Measurements from ENCODE around the gene TUBA4B. TPM values are rescaled to one million over a fixed set of nuclear protein-coding genes. Genes with fewer than 3 reads are reported as not detected.

TUBA4B gene
- total RNA-seq, 2 donors from 2014 or later = not detected

- H3K9me3 ChIP-seq = no peaks in the 10 kb centered on the region
- no peak for TF ChIP-seq CTCF (IDR thresholded peaks at IDR 0.05)
- H3K4me1 ChIP-seq = no peaks in the 10 kb centered on the region
- no peak for DNase-seq
- H3K9ac ChIP-seq (ENCODE audit: low read depth in 2 of 2, low read length in 2 of 2) = no peak overlapping the region
- no peak overlapping the region for H3K4me3 ChIP-seq
- no peaks in the 10 kb centered on the region for H3K36me3 ChIP-seq
- H3K27ac ChIP-seq = no peak overlapping the region
- intact Hi-C loops (cut with DNase I) = loop anchor here (2.0 to 10.0 kb wide), 3 partner anchors 72 to 240 kb away; partner anchors contain the start of genes ANKZF1, ATG9A and NHEJ1
- H3K27me3 ChIP-seq = peaks cover 6% of the 10 kb centered on the region
These were observed 43.8 kb downstream of the TUBA4B start for GRCh38 chr2:219296631-219297391.

DNA sequence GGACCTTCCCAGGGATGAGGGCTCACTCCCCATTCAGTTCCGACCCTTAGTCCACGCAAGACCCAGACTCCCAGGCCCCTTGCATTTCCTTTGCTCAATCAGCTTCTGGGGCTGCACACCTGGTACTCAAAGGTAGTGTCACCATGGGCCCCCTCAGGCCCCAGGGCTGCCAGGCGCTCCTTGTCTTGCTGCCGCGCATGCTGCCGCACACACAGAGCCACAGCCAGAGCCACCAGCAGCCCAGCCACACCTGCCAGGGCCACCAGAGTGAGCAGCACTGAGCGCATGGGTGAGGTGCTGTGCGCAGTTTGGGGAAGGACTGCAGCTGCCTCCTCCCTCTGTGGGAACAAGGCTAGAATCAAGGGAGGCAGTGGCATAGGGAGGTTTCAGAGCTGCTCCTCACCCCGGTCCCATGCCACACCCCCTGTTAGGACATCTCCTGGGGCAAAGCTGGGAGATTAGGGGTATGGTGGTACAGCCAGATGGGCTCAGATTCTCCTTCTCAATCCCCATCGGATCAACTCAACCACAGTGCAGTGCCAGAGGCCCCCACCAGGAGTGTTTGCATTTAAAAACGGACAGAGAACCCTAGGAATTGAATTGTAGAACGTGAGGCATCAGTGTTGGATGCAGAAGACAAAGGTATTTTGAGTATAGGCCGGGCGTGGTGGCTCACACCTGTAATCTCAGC lies 44.9 kb downstream of the TUBA4B start:
- DNase-seq = no peak
- intact Hi-C loops (cut with DNase I) = loop anchor here (2.0 to 10.0 kb wide), 3 partner anchors 73 to 241 kb away; partner anchors contain the start of genes ANKZF1, ATG9A and NHEJ1
- no peak overlapping the region for H3K4me3 ChIP-seq
- H3K4me1 ChIP-seq = no peaks in the 10 kb centered on the region
- no peak overlapping the region for H3K9ac ChIP-seq (ENCODE audit: low read depth in 2 of 2, low read length in 2 of 2)
- H3K27ac ChIP-seq = no peak overlapping the region
- H3K36me3 ChIP-seq = no peaks in the 10 kb centered on the region
- peaks cover 6% of the 10 kb centered on the region for H3K27me3 ChIP-seq
- TF ChIP-seq CTCF (IDR thresholded peaks at IDR 0.05) = no peak
- H3K9me3 ChIP-seq = no peaks in the 10 kb centered on the region

- no peaks in the 10 kb centered on the region for H3K4me1 ChIP-seq
- intact Hi-C loops (cut with DNase I) = loop anchor here (5.0 to 10.0 kb wide), 2 partner anchors 74 to 242 kb away; partner anchors contain the start of genes ANKZF1 and ATG9A
- H3K4me3 ChIP-seq = no peak overlapping the region
- peak; percentile 100 for TF ChIP-seq CTCF (IDR thresholded peaks at IDR 0.05)
- peaks cover 6% of the 10 kb centered on the region for H3K27me3 ChIP-seq
- no peak overlapping the region for H3K9ac ChIP-seq (ENCODE audit: low read depth in 2 of 2, low read length in 2 of 2)
- H3K36me3 ChIP-seq = no peaks in the 10 kb centered on the region
- no peak overlapping the region for H3K27ac ChIP-seq
- no peaks in the 10 kb centered on the region for H3K9me3 ChIP-seq
- DNase-seq = peak; percentile 93
These were observed 45.8 kb downstream of the TUBA4B start for GRCh38 chr2:219298759-219299371.

- H3K9ac ChIP-seq (ENCODE audit: low read depth in 2 of 2, low read length in 2 of 2) = no peak overlapping the region
- no peaks in the 10 kb centered on the region for H3K9me3 ChIP-seq
- no peak for DNase-seq
- H3K4me1 ChIP-seq = no peaks in the 10 kb centered on the region
- H3K27ac ChIP-seq = no peak overlapping the region
- no peaks in the 10 kb centered on the region for H3K36me3 ChIP-seq
- TF ChIP-seq CTCF (IDR thresholded peaks at IDR 0.05) = no peak
- intact Hi-C loops (cut with DNase I) = loop anchor here (5.0 to 10.0 kb wide), 2 partner anchors 75 to 242 kb away; partner anchors contain the start of genes ANKZF1 and ATG9A
- peaks cover 6% of the 10 kb centered on the region for H3K27me3 ChIP-seq
- no peak overlapping the region for H3K4me3 ChIP-seq
These were observed 46.3 kb downstream of the TUBA4B start for GRCh38 chr2:219299372-219299760.

DNA sequence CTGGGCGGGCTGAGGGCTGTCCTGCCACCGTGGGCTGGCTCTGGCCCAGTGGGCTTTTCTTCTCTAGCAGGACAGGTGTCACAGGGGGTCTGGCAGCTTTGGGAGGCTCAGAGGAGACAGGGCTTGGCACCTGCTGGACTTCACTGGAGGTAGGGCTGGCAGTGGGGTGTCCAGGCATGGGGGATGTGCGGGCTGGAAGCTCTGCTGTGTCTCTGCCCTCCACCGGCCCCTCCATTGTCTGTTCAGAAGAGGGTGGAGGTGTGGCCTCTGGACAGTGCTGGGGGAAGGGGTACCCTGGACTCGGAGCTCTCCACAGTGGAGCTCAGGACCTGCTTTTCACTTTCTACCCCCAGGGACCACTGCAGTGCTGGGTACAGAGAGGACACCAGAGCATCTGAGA lies 47.0 kb downstream of the TUBA4B start:
- Histone ChIP-seq H3K9me3 (no peaks in the 10 kb centered on the region), H3K36me3 (no peaks in the 10 kb centered on the region), H3K27ac (no peak overlapping the region), H3K4me1 (no peaks in the 10 kb centered on the region), H3K9ac (ENCODE audit: low read depth in 2 of 2, low read length in 2 of 2) (no peak overlapping the region), H3K27me3 (peaks cover 6% of the 10 kb centered on the region), H3K4me3 (no peak overlapping the region)
- no peak for DNase-seq
- intact Hi-C loops (cut with DNase I) = no loop called here
- no peak for TF ChIP-seq CTCF (IDR thresholded peaks at IDR 0.05)
